WTC11 (cell line): Measurements from ENCODE around the gene WWC1. TPM values are rescaled to one million over a fixed set of nuclear protein-coding genes. Genes with fewer than 3 reads are reported as not detected.

Experiments
- ATAC-seq: fragments of 200-7000 bp; cut with Tn5 transposase; 2 replicates; pipeline ENCODE4 v1.10.0; 2021; ENCODE audit warnings: mild to moderate bottlenecking, moderate library complexity
- CTCF ChIA-PET: fragments of 300-600 bp; sonication (Branson Sonifier 250); formaldehyde crosslinking; loops from one replicate; lab custom pipeline; 2021; ENCODE audit warnings: antibody characterized with exemption; lab: Charles Lee
- POLR2A ChIA-PET: fragments of 350-600 bp; sonication (Branson Sonifier 250); formaldehyde crosslinking; loops from one replicate; lab custom pipeline; 2021; ENCODE audit warnings: antibody characterized with exemption; lab: Charles Lee
- DNase-seq: peaks from one replicate; pipeline ENCODE4 v3.0.0; 2021; ENCODE audit warnings: low spot score
- H3K27ac Mint-ChIP-seq: 2 replicates; pipeline ENCODE4 v1.8.0; 2021; ENCODE audit warnings: mixed read lengths
- H3K27me3 Mint-ChIP-seq: 2 replicates; pipeline ENCODE4 v1.8.0; 2021; ENCODE audit warnings: low read depth, mild to moderate bottlenecking, moderate library complexity, mixed read lengths
- H3K36me3 Mint-ChIP-seq: 2 replicates; pipeline ENCODE4 v1.8.0; 2021; ENCODE audit warnings: mixed read lengths
- H3K4me1 Mint-ChIP-seq: 2 replicates; pipeline ENCODE4 v1.8.0; 2022; ENCODE audit warnings: mixed read lengths
- H3K4me3 Mint-ChIP-seq: 2 replicates; pipeline ENCODE4 v1.8.0; 2021; ENCODE audit warnings: mild to moderate bottlenecking, moderate library complexity, mixed read lengths
- H3K9me3 Mint-ChIP-seq: 2 replicates; pipeline ENCODE4 v1.8.0; 2021; ENCODE audit warnings: mixed read lengths
- AFF4 ChIP-seq: sonication (generic); formaldehyde crosslinking; IDR thresholded peaks from 2 replicates; pipeline ENCODE4 v1.8.1; 2023; ENCODE audit warnings: mild to moderate bottlenecking, missing genetic modification reagents, borderline replicate concordance
- ARID4B ChIP-seq: sonication (generic); formaldehyde crosslinking; IDR thresholded peaks from 2 replicates; pipeline ENCODE4 v1.8.0; 2023; ENCODE audit warnings: missing genetic modification reagents, mild to moderate bottlenecking, borderline replicate concordance
- E2F4 ChIP-seq: sonication (generic); formaldehyde crosslinking; IDR thresholded peaks from 2 replicates; pipeline ENCODE4 v1.8.1; 2022; ENCODE audit warnings: low read depth, mild to moderate bottlenecking, moderate library complexity, missing genetic modification reagents, borderline replicate concordance
- GRHL2 ChIP-seq: fragments of 250-450 bp; sonication (Bioruptor Pico); IDR thresholded peaks from 2 replicates; pipeline ENCODE4 v1.8.0; 2022; ENCODE audit warnings: mild to moderate bottlenecking, moderate library complexity; ENCODE audit not compliant: insufficient replicate concordance, severe bottlenecking
- HMGXB4 ChIP-seq: sonication (generic); formaldehyde crosslinking; IDR thresholded peaks from 2 replicates; pipeline ENCODE4 v1.8.1; 2023; ENCODE audit warnings: mild to moderate bottlenecking, moderate library complexity, missing genetic modification reagents
- IRF1 ChIP-seq: sonication (generic); formaldehyde crosslinking; IDR thresholded peaks from 2 replicates; pipeline ENCODE4 v1.8.0; 2023; ENCODE audit warnings: missing genetic modification reagents
- JAZF1 ChIP-seq: fragments of 250-450 bp; sonication (Bioruptor Pico); IDR thresholded peaks from 2 replicates; pipeline ENCODE4 v1.9.0; 2021; ENCODE audit warnings: moderate library complexity, mild to moderate bottlenecking, inconsistent platforms
- MXD4 ChIP-seq: fragments of 250-450 bp; sonication (Bioruptor Pico); IDR thresholded peaks from 2 replicates; pipeline ENCODE4 v1.8.0; 2021; ENCODE audit warnings: mild to moderate bottlenecking, moderate library complexity, borderline replicate concordance
- NFE2L1 ChIP-seq: sonication (generic); formaldehyde crosslinking; IDR thresholded peaks from 2 replicates; pipeline ENCODE4 v1.8.1; 2023; ENCODE audit warnings: missing genetic modification reagents
- NFYB ChIP-seq: sonication (generic); formaldehyde crosslinking; conservative IDR thresholded peaks from 2 replicates; pipeline ENCODE4 v1.8.0; 2022; ENCODE audit warnings: low read depth, missing genetic modification reagents
- PRDM15 ChIP-seq: sonication (generic); formaldehyde crosslinking; IDR thresholded peaks from 2 replicates; pipeline ENCODE4 v1.8.0; 2022; ENCODE audit warnings: missing genetic modification reagents
- SMAD3 ChIP-seq: sonication (generic); formaldehyde crosslinking; IDR thresholded peaks from 2 replicates; pipeline ENCODE4 v1.8.0; 2022; ENCODE audit warnings: missing genetic modification reagents, mild to moderate bottlenecking, borderline replicate concordance
- TEAD1 ChIP-seq: sonication (generic); formaldehyde crosslinking; IDR thresholded peaks from 2 replicates; pipeline ENCODE4 v1.8.0; 2022; ENCODE audit warnings: mild to moderate bottlenecking, missing genetic modification reagents
- TP53 ChIP-seq: sonication (generic); formaldehyde crosslinking; IDR thresholded peaks from 2 replicates; pipeline ENCODE4 v1.8.1; 2023; ENCODE audit warnings: mild to moderate bottlenecking, missing genetic modification reagents
- ZNF219 ChIP-seq: sonication (generic); formaldehyde crosslinking; IDR thresholded peaks from 2 replicates; pipeline ENCODE4 v1.8.0; 2023; ENCODE audit warnings: missing genetic modification reagents, mild to moderate bottlenecking, borderline replicate concordance
- ZNF263 ChIP-seq: sonication (generic); formaldehyde crosslinking; IDR thresholded peaks from 2 replicates; pipeline ENCODE4 v1.8.1; 2022; ENCODE audit warnings: low read depth, mild to moderate bottlenecking, moderate library complexity, missing genetic modification reagents
- ZNF396 ChIP-seq: fragments of 250-450 bp; sonication (Bioruptor Pico); IDR thresholded peaks from 2 replicates; pipeline ENCODE4 v1.8.0; 2021; ENCODE audit warnings: mild to moderate bottlenecking, moderate library complexity, borderline replicate concordance
- ZNF512 ChIP-seq: sonication (generic); formaldehyde crosslinking; IDR thresholded peaks from 2 replicates; pipeline ENCODE4 v1.8.1; 2022; ENCODE audit warnings: missing genetic modification reagents, borderline replicate concordance
- total RNA-seq: library from RNA; stranded (reverse); gene quantifications from 3 replicates; pipeline ENCODE4 v1.2.3, GENCODE V29; 2021

WWC1 gene
- total RNA-seq, 1 experiment from 2014 or later = 48.4 TPM

- no peak for TF ChIP-seq AFF4
- no peak for TF ChIP-seq NFYB
- no peak for TF ChIP-seq ZNF219 (CRISPR knock-in tag)
- no peak for TF ChIP-seq MXD4 (CRISPR knock-in tag)
- TF ChIP-seq IRF1 (CRISPR knock-in tag) = no peak
- no peak for TF ChIP-seq TEAD1 (CRISPR knock-in tag)
- TF ChIP-seq PRDM15 = no peak
- TF ChIP-seq ZNF263 (CRISPR knock-in tag) = no peak
- TF ChIP-seq SMAD3 = no peak
Observed at GRCh38 chr5:168370831-168371230, 79.4 kb downstream of the WWC1 start (continued).

GRCh38 chr5:168372356-168372946 is 81.0 kb downstream of the WWC1 start:
- Mint-ChIP-seq H3K4me3 (no peak overlapping the region), H3K9me3 (no peaks in the 10 kb centered on the region), H3K27me3 (no peaks in the 10 kb centered on the region), H3K27ac (no peak overlapping the region), H3K4me1 (no peaks in the 10 kb centered on the region; the same call in none of the 2 replicates), H3K36me3 (peaks cover 2% of the 10 kb centered on the region; the same call in 1 of the 2 replicates)
- ATAC-seq (no peak), DNase-seq (no peak)
- CTCF ChIA-PET = no interaction called here
- POLR2A ChIA-PET = no interaction called here
- TF ChIP-seq NFE2L1 (CRISPR knock-in tag) (no peak), ZNF396 (no peak), GRHL2 (CRISPR knock-in tag) (no peak), HMGXB4 (CRISPR knock-in tag) (no peak), TP53 (CRISPR knock-in tag) (no peak), ARID4B (no peak), E2F4 (CRISPR knock-in tag) (no peak), JAZF1 (CRISPR knock-in tag) (no peak), ZNF512 (CRISPR knock-in tag) (no peak)
